Measurements from ENCODE around the gene ZNF804B.

DNA sequence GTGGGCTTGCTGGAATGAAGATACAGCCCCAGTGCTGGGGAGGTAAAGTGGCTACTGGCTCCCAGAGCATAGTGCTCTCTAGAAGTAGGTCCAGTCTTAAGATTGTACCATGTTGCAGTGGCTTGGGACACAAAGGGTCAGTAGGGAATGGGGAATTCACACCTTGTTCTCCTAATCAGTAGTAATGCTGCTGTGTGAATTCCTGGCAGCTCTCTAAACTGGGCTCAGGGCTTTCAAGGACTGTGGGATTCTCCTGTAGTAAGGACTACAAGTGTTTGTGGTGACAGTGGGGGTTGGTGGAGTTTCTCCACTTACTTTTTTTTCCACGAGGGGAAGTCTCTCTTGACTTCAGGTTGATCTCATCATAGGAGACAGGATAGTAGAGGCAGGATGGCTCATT, 262.2 kb downstream of the ZNF804B start:
- TF ChIP-seq, protein P1, sequence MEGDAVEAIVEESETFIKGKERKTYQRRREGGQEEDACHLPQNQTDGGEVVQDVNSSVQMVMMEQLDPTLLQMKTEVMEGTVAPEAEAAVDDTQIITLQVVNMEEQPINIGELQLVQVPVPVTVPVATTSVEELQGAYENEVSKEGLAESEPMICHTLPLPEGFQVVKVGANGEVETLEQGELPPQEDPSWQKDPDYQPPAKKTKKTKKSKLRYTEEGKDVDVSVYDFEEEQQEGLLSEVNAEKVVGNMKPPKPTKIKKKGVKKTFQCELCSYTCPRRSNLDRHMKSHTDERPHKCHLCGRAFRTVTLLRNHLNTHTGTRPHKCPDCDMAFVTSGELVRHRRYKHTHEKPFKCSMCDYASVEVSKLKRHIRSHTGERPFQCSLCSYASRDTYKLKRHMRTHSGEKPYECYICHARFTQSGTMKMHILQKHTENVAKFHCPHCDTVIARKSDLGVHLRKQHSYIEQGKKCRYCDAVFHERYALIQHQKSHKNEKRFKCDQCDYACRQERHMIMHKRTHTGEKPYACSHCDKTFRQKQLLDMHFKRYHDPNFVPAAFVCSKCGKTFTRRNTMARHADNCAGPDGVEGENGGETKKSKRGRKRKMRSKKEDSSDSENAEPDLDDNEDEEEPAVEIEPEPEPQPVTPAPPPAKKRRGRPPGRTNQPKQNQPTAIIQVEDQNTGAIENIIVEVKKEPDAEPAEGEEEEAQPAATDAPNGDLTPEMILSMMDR (IDR thresholded peaks at IDR 0.05) = no peak
- TF ChIP-seq POLR2A (IDR thresholded peaks at IDR 0.05) = no peak

Measured in adrenal gland (tissue), 5 donors.